Loucy (cell line): ENCODE measurements around the gene RAD9A.

ENCODE experiments used
- H2AFZ ChIP-seq: fragments of 200-600 bp; sonication (generic); 2 replicates; pipeline ENCODE4 v1.6.0; 2016; ENCODE audit warnings: antibody characterized with exemption, mild to moderate bottlenecking, low read length, moderate library complexity
- H3F3A ChIP-seq: fragments of 200-600 bp; 2 replicates; pipeline ENCODE4 v1.6.0; 2016; ENCODE audit warnings: antibody characterized with exemption, low read depth, mild to moderate bottlenecking
- H3K27me3 ChIP-seq: fragments of 200-600 bp; sonication (generic); 2 replicates; pipeline ENCODE4 v1.6.1; 2014; ENCODE audit warnings: low read length, mild to moderate bottlenecking; ENCODE audit not compliant: insufficient read depth, poor library complexity, severe bottlenecking
- H3K36me3 ChIP-seq: fragments of 200-600 bp; sonication (generic); 2 replicates; pipeline ENCODE4 v1.6.1; 2016; ENCODE audit warnings: low read length; ENCODE audit not compliant: insufficient read depth
- H3K4me1 ChIP-seq: fragments of 200-600 bp; sonication (generic); 2 replicates; pipeline ENCODE4 v1.5.1; 2014; ENCODE audit warnings: low read length, mild to moderate bottlenecking; ENCODE audit not compliant: insufficient read depth, poor library complexity, severe bottlenecking
- H3K4me2 ChIP-seq: fragments of 200-600 bp; sonication (generic); 2 replicates; pipeline ENCODE4 v1.6.0; 2014; ENCODE audit warnings: antibody characterized with exemption, low read length, low read depth, mild to moderate bottlenecking; ENCODE audit not compliant: poor library complexity, severe bottlenecking
- H3K4me3 ChIP-seq: fragments of 200-600 bp; sonication (generic); 2 replicates; pipeline ENCODE4 v1.5.1; 2014; ENCODE audit warnings: low read length, mild to moderate bottlenecking, mixed read lengths; ENCODE audit not compliant: poor library complexity, severe bottlenecking
- H3K79me2 ChIP-seq: fragments of 200-600 bp; sonication (generic); 2 replicates; pipeline ENCODE4 v1.6.1; 2014; ENCODE audit warnings: low read length; ENCODE audit not compliant: insufficient read depth
- H3K9ac ChIP-seq: fragments of 200-600 bp; sonication (generic); 2 replicates; pipeline ENCODE4 v1.6.0; 2014; ENCODE audit warnings: mild to moderate bottlenecking, low read depth, low read length, moderate library complexity; ENCODE audit not compliant: poor library complexity, severe bottlenecking
- H3K9me2 ChIP-seq: fragments of 200-600 bp; sonication (generic); replicated peaks from 2 replicates; pipeline ENCODE4 v1.6.1; 2016; ENCODE audit warnings: low read depth, low read length, mixed read lengths
- H3K9me3 ChIP-seq: fragments of 200-600 bp; sonication (generic); 2 replicates; pipeline ENCODE4 v1.6.1; 2014; ENCODE audit warnings: mild to moderate bottlenecking, antibody characterized with exemption, low read length, low read depth; ENCODE audit not compliant: insufficient read depth
- H4K20me1 ChIP-seq: fragments of 200-600 bp; sonication (generic); 2 replicates; pipeline ENCODE4 v1.6.0; 2014; ENCODE audit warnings: antibody characterized with exemption, low read length, mild to moderate bottlenecking; ENCODE audit not compliant: insufficient read depth, poor library complexity, severe bottlenecking
- CTCF ChIP-seq: fragments of 200-600 bp; sonication (generic); conservative IDR thresholded peaks from 2 replicates; pipeline ENCODE4 v1.5.1; 2014; ENCODE audit warnings: mild to moderate bottlenecking, antibody characterized with exemption, low read length
- EZH2phosphoT487 ChIP-seq: fragments of 200-600 bp; IDR thresholded peaks from 2 replicates; pipeline ENCODE4 v1.6.1; 2018; ENCODE audit warnings: antibody characterized with exemption, mild to moderate bottlenecking, moderate library complexity, borderline replicate concordance

RAD9A gene

DNA sequence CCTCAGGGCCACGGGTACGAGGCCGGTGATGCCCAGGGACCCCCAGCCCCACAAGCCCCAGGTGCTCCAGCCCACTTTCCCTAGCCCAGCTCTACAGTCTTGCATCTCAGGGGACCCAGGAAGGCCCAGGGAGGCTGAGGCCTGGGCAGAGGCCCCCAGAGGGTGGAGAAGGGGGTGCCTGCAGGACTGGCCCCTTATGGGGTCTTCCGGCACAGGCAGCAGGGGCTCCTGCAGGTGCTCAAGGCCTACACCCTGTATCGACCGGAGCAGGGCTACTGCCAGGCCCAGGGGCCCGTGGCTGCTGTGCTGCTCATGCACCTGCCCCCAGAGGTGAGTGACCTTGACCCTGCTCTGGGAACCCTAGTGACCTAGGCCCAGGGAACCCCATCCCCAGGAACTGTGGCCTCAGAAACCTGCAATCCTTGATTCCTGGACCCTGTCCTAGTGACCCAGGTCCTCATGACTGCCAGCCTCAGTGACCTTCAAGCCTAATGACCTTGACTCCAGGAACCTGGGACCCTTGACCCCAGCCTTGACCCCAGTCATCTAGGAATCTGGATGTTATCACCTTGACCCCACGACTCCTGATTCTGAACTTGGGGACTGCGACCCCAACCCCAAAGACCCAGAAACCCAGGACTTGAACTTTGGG lies 14.0 kb downstream of the RAD9A start:
- Histone ChIP-seq H3K27me3 (no peaks in the 10 kb centered on the region), H2AFZ (no peak overlapping the region), H3K36me3 (no peaks in the 10 kb centered on the region), H3K4me1 (peaks cover 76% of the 10 kb centered on the region), H3K4me3 (peak overlapping the region; percentile 89), H3F3A (peaks cover 32% of the 10 kb centered on the region), H3K79me2 (peaks cover 77% of the 10 kb centered on the region), H3K9ac (peak overlapping the region; percentile 99), H3K9me3 (no peaks in the 10 kb centered on the region), H4K20me1 (peaks cover 10% of the 10 kb centered on the region), H3K9me2 (no peaks in the 10 kb centered on the region), H3K4me2 (peak overlapping the region; percentile 98)
- TF ChIP-seq CTCF, result no peak
- no peak for TF ChIP-seq EZH2phosphoT487

GRCh38 chr11:67406420-67406968 lies 14.7 kb downstream of the RAD9A start:
- H3K4me3 ChIP-seq, result peak overlapping the region; percentile 89
- no peaks in the 10 kb centered on the region for H3K27me3 ChIP-seq
- H3K36me3 ChIP-seq, result no peaks in the 10 kb centered on the region
- H3K9ac ChIP-seq, result peak overlapping the region; percentile 99
- no peaks in the 10 kb centered on the region for H3K9me3 ChIP-seq
- peaks cover 81% of the 10 kb centered on the region for H3K4me1 ChIP-seq
- peaks cover 7% of the 10 kb centered on the region for H4K20me1 ChIP-seq
- H3K4me2 ChIP-seq, result peak overlapping the region; percentile 98
- H3K79me2 ChIP-seq, result peaks cover 72% of the 10 kb centered on the region
- no peaks in the 10 kb centered on the region for H3K9me2 ChIP-seq
- TF ChIP-seq CTCF (no peak), EZH2phosphoT487 (no peak)
- no peak overlapping the region for H2AFZ ChIP-seq
- peaks cover 32% of the 10 kb centered on the region for H3F3A ChIP-seq

GRCh38 chr11:67406969-67407687 lies 15.3 kb downstream of the RAD9A start:
- no peak overlapping the region for H2AFZ ChIP-seq
- H3K79me2 ChIP-seq, result peaks cover 72% of the 10 kb centered on the region
- H3K4me1 ChIP-seq, result peaks cover 79% of the 10 kb centered on the region
- no peaks in the 10 kb centered on the region for H3K36me3 ChIP-seq
- H3K4me3 ChIP-seq, result peak overlapping the region; percentile 89
- peaks cover 30% of the 10 kb centered on the region for H3F3A ChIP-seq
- H3K4me2 ChIP-seq, result peak overlapping the region; percentile 98
- no peaks in the 10 kb centered on the region for H3K9me2 ChIP-seq
- H4K20me1 ChIP-seq, result peaks cover 7% of the 10 kb centered on the region
- no peaks in the 10 kb centered on the region for H3K9me3 ChIP-seq
- H3K9ac ChIP-seq, result peak overlapping the region; percentile 99
- no peaks in the 10 kb centered on the region for H3K27me3 ChIP-seq
- no peak for TF ChIP-seq EZH2phosphoT487
- no peak for TF ChIP-seq CTCF
